NCI-H526 treated with DMSO at 0.1 percent for 48 hours (cell line): ENCODE data around the gene OTOF.
A peak's percentile ranks its signal among the peaks of the same experiment; 100 is the strongest.
"Not testable (repeated sequence)": the region's sequence is repeated elsewhere in the genome, so short reads cannot be mapped to it uniquely, and the experiment has no call there.

ENCODE experiments used
- DNase-seq: peaks from one replicate; lab custom pipeline; 2025; lab: John Stamatoyannopoulos, UW

OTOF gene

GRCh38 chr2:26480566-26481423, 2.9 kb upstream of the OTOF start:
- DNase-seq = no peak

GRCh38 chr2:26479789-26480565, 2.1 kb upstream of the OTOF start:
- DNase-seq = no peak

- no peak for DNase-seq
These were observed 1.3 kb upstream of the OTOF start for GRCh38 chr2:26479131-26479788.

- DNase-seq = no peak
These were observed 442 bp upstream of the OTOF start for GRCh38 chr2:26478366-26478765.

- no peak for DNase-seq
These were observed 606 bp downstream of the OTOF start for GRCh38 chr2:26477126-26477910.

GRCh38 chr2:26475832-26476501, 2.0 kb downstream of the OTOF start:
- DNase-seq = no peak

- no peak for DNase-seq
These were observed 2.9 kb downstream of the OTOF start for GRCh38 chr2:26475037-26475436.

GRCh38 chr2:26474261-26474785, 3.6 kb downstream of the OTOF start:
- no peak for DNase-seq

- DNase-seq = no peak
These were observed 4.1 kb downstream of the OTOF start for GRCh38 chr2:26473796-26474195.

GRCh38 chr2:26472821-26473655, 4.9 kb downstream of the OTOF start:
- DNase-seq = no peak

- no peak for DNase-seq
These were observed 5.9 kb downstream of the OTOF start for GRCh38 chr2:26471766-26472706.

- no peak for DNase-seq
These were observed 6.6 kb downstream of the OTOF start for GRCh38 chr2:26471289-26471688.

- DNase-seq = no peak
These were observed 7.2 kb downstream of the OTOF start for GRCh38 chr2:26470601-26471260.

- DNase-seq = no peak
These were observed 8.0 kb downstream of the OTOF start for GRCh38 chr2:26469955-26470354.

GRCh38 chr2:26469092-26469710, 8.7 kb downstream of the OTOF start:
- DNase-seq = peak; percentile 66

GRCh38 chr2:26468544-26468943, 9.4 kb downstream of the OTOF start:
- not testable (repeated sequence) for DNase-seq

- DNase-seq = no peak
These were observed 11.1 kb downstream of the OTOF start for GRCh38 chr2:26466662-26467310.
